H1 (cell line): ENCODE data around the gene FAM3B. TPM values are rescaled to one million over a fixed set of nuclear protein-coding genes. Genes with fewer than 3 reads are reported as not detected.

Experiments used
- CTCF ChIA-PET: fragments of 300-600 bp; sonication (Branson Sonifier 250); formaldehyde crosslinking; loops from one replicate; lab custom pipeline; 2021; ENCODE audit not compliant: partially characterized antibody; lab: Charles Lee
- POLR2A ChIA-PET: fragments of 300-600 bp; sonication (Branson Sonifier 250); formaldehyde crosslinking; loops from one replicate; lab custom pipeline; 2021; ENCODE audit warnings: inconsistent platforms; ENCODE audit not compliant: partially characterized antibody; lab: Charles Lee
- DNase-seq, 2 experiments: peaks; one replicate each; pipeline versions ENCODE4 v3.0.0 to v3.0.0-alpha.2; 2010 to 2022; ENCODE audit warnings: low spot score in 2 of 2, low read depth in 1 of 2, mixed read lengths in 1 of 2
- FAIRE-seq: peaks from 2 replicates; lab custom pipeline; 2011; peaks lifted over from hg19 to GRCh38; lab: Jason Lieb, UNC
- H2AFZ ChIP-seq: 2 replicates; pipeline ENCODE4 v1.8.1; 2012; ENCODE audit warnings: low read length, inconsistent platforms
- H2AK5ac ChIP-seq: 2 replicates; pipeline ENCODE4 v1.6.1; 2013; ENCODE audit warnings: low read depth, low read length
- H2BK120ac ChIP-seq: replicated peaks from 2 replicates; pipeline ENCODE3; 2013; ENCODE audit warnings: low read depth, low read length, inconsistent platforms
- H2BK12ac ChIP-seq: 2 replicates; pipeline ENCODE4 v1.6.1; 2013; ENCODE audit warnings: low read depth, low read length
- H2BK15ac ChIP-seq: 2 replicates; pipeline ENCODE4 v1.6.1; 2013; ENCODE audit warnings: low read length
- H2BK20ac ChIP-seq: 2 replicates; pipeline ENCODE4 v1.6.1; 2013; ENCODE audit warnings: low read length
- H2BK5ac ChIP-seq: 2 replicates; pipeline ENCODE4 v1.6.1; 2013; ENCODE audit warnings: low read depth, low read length
- H3K14ac ChIP-seq: 2 replicates; pipeline ENCODE4 v1.6.1; 2013; ENCODE audit warnings: inconsistent platforms; ENCODE audit not compliant: insufficient read length
- H3K18ac ChIP-seq: 2 replicates; pipeline ENCODE4 v1.6.1; 2013; ENCODE audit warnings: low read length; ENCODE audit errors: extremely low read depth
- H3K23ac ChIP-seq: 2 replicates; pipeline ENCODE4 v1.6.1; 2013; ENCODE audit warnings: inconsistent platforms; ENCODE audit not compliant: insufficient read length
- H3K23me2 ChIP-seq: 2 replicates; pipeline ENCODE4 v1.6.1; 2013; ENCODE audit warnings: low read depth, low read length
- H3K27ac ChIP-seq: 2 replicates; pipeline ENCODE4 v1.6.1; 2011; ENCODE audit warnings: low read depth, low read length, inconsistent platforms
- H3K27me3 ChIP-seq, 4 experiments: replicated peaks in 1 of 4; 1 replicate in 1 of 4; 2 replicates in 3 of 4; pipeline versions ENCODE4 v1.6.1 to v1.8.1; 2011 to 2013; ENCODE audit warnings: low read length in 3 of 4, mild to moderate bottlenecking in 3 of 4, inconsistent platforms in 2 of 4, mixed read lengths in 2 of 4, moderate library complexity in 1 of 4; ENCODE audit not compliant: control insufficient read depth in 3 of 4, insufficient read depth in 3 of 4; ENCODE audit errors: extremely low read depth in 1 of 4
- H3K36me3 ChIP-seq, 4 experiments: 2 replicates each; pipeline versions ENCODE4 v1.6.1 to v1.8.1; 2011 to 2013; ENCODE audit warnings: mild to moderate bottlenecking in 4 of 4, low read length in 3 of 4, moderate library complexity in 2 of 4, control low read depth in 1 of 4, inconsistent platforms in 1 of 4; ENCODE audit not compliant: insufficient read depth in 4 of 4, control insufficient read depth in 2 of 4
- H3K4ac ChIP-seq: replicated peaks from 2 replicates; pipeline ENCODE3; 2013; ENCODE audit warnings: low read length, low read depth, mixed read lengths, inconsistent platforms; ENCODE audit not compliant: insufficient read length
- H3K4me1 ChIP-seq, 4 experiments: replicated peaks in 1 of 4; 1 replicate in 1 of 4; 2 replicates in 3 of 4; pipeline versions ENCODE4 v1.6.1 to v1.8.1; 2011 to 2013; ENCODE audit warnings: low read length in 3 of 4, inconsistent platforms in 2 of 4, mixed read lengths in 1 of 4; ENCODE audit not compliant: insufficient read depth in 4 of 4, control insufficient read depth in 3 of 4
- H3K4me2 ChIP-seq, 2 experiments: 2 replicates each; pipeline versions ENCODE4 v1.6.1 to v1.8.1; 2011 to 2013; ENCODE audit warnings: low read depth in 2 of 2, low read length in 2 of 2, control low read depth in 1 of 2, inconsistent platforms in 1 of 2, mild to moderate bottlenecking in 1 of 2; ENCODE audit not compliant: insufficient read depth in 1 of 2
- H3K4me3 ChIP-seq, 4 experiments: fragments of 200-600, 300-600 bp in 1 of 4; sonication (generic), shearing (Covaris generic), sonication (Bioruptor Twin) in 1 of 4; 2 replicates each; pipeline versions ENCODE4 v1.5.1 to v1.8.1; 2011 to 2016; ENCODE audit warnings: low read length in 4 of 4, low read depth in 3 of 4, control low read depth in 2 of 4, inconsistent platforms in 2 of 4, mild to moderate bottlenecking in 2 of 4, mixed read lengths in 1 of 4, moderate library complexity in 1 of 4; ENCODE audit not compliant: insufficient read depth in 2 of 4; ENCODE audit errors: extremely low read depth in 1 of 4
- H3K56ac ChIP-seq: replicated peaks from 2 replicates; pipeline ENCODE3; 2013; ENCODE audit warnings: low read depth, mild to moderate bottlenecking, mixed read lengths, low read length, inconsistent platforms; ENCODE audit not compliant: insufficient read length
- H3K79me1 ChIP-seq: 2 replicates; pipeline ENCODE4 v1.6.1; 2013; ENCODE audit warnings: low read depth, low read length, control low read depth
- H3K79me2 ChIP-seq, 2 experiments: 2 replicates each; pipeline versions ENCODE4 v1.6.1 to v1.8.1; 2012 to 2013; ENCODE audit warnings: low read length in 2 of 2, mild to moderate bottlenecking in 2 of 2, inconsistent platforms in 1 of 2; ENCODE audit not compliant: insufficient read depth in 2 of 2, control insufficient read depth in 1 of 2
- H3K9ac ChIP-seq, 4 experiments: replicated peaks in 1 of 4; 1 replicate in 1 of 4; 2 replicates in 3 of 4; pipeline versions ENCODE4 v1.6.1 to v1.8.1; 2011 to 2013; ENCODE audit warnings: low read depth in 3 of 4, low read length in 3 of 4, control low read depth in 2 of 4, mild to moderate bottlenecking in 2 of 4, moderate library complexity in 2 of 4, inconsistent platforms in 1 of 4; ENCODE audit errors: extremely low read depth in 1 of 4
- H3K9me3 ChIP-seq, 2 experiments: 2 replicates each; pipeline versions ENCODE4 v1.6.1 to v1.8.1; 2012 to 2013; ENCODE audit warnings: mild to moderate bottlenecking in 2 of 2, moderate library complexity in 2 of 2, control low read depth in 1 of 2, inconsistent platforms in 1 of 2, low read depth in 1 of 2, low read length in 1 of 2, mixed read lengths in 1 of 2; ENCODE audit not compliant: insufficient read depth in 2 of 2
- H4K20me1 ChIP-seq, 2 experiments: replicated peaks in 1 of 2; 2 replicates each; pipeline versions ENCODE3 to v1.8.1; 2011 to 2013; ENCODE audit warnings: inconsistent platforms in 2 of 2, low read length in 2 of 2, mild to moderate bottlenecking in 1 of 2; ENCODE audit not compliant: insufficient read depth in 2 of 2, control insufficient read depth in 1 of 2
- H4K5ac ChIP-seq: 2 replicates; pipeline ENCODE4 v1.6.1; 2013; ENCODE audit warnings: low read length, low read depth, mixed read lengths, inconsistent platforms; ENCODE audit not compliant: insufficient read length
- H4K8ac ChIP-seq: 2 replicates; pipeline ENCODE4 v1.8.0; 2013; ENCODE audit warnings: mild to moderate bottlenecking, moderate library complexity, low read length, inconsistent platforms; ENCODE audit not compliant: insufficient read depth; ENCODE audit errors: extremely low read depth
- H4K91ac ChIP-seq: replicated peaks from 2 replicates; pipeline ENCODE3; 2013; ENCODE audit warnings: low read length, mixed read lengths, inconsistent platforms; ENCODE audit not compliant: insufficient read length
- EP300 ChIP-seq, 2 experiments: IDR thresholded peaks; 1 replicate in 1 of 2; 2 replicates in 1 of 2; pipeline ENCODE4 v1.6.1; 2011 to 2012; ENCODE audit warnings: low read depth in 2 of 2, low read length in 2 of 2, mild to moderate bottlenecking in 2 of 2, borderline replicate concordance in 1 of 2, inconsistent platforms in 1 of 2, moderate library complexity in 1 of 2
- EZH2 ChIP-seq: fragments of 200-600 bp; sonication (generic); IDR thresholded peaks from 2 replicates; pipeline ENCODE4 v1.7.1; 2012; ENCODE audit warnings: low read depth, mild to moderate bottlenecking, moderate library complexity, low read length, inconsistent platforms; ENCODE audit not compliant: severe bottlenecking
- WGBS, 2 experiments: shearing (Covaris generic) in 1 of 2; methylation state at CpG; one replicate each; pipeline versions ENCODE4 v1.1.6 to v1.1.7; 2013 to 2015; ENCODE audit warnings: low lambda C conversion rate in 2 of 2, mixed read lengths in 2 of 2, inconsistent platforms in 1 of 2, low coverage in 1 of 2, missing lambda C conversion rate in 1 of 2; ENCODE audit not compliant: insufficient replicate concordance in 2 of 2, insufficient coverage in 1 of 2, insufficient read length in 1 of 2; ENCODE audit errors: extremely low coverage in 1 of 2, missing lambda C conversion rate in 1 of 2; 5-methylcytosine and 5-hydroxymethylcytosine counted together
- polyA plus RNA-seq, 7 experiments: library from polyadenylated mRNA; depleted of rRNA in 3 of 7; stranded (reverse) in 5 of 7; unstranded in 2 of 7; fragments of >200 nt in 5 of 7; fragments of 200-250 nt in 2 of 7; gene quantifications; 1 replicate in 5 of 7; 2 replicates in 1 of 7; 4 replicates in 1 of 7; pipeline versions ENCODE4 v1.2.1 to v1.2.3, GENCODE V29; 2011 to 2013; ENCODE audit warnings: missing spikeins in 2 of 7, mixed read lengths in 2 of 7
- total RNA-seq: library from RNA; stranded (reverse); fragmentation: NEBNext Ultra II Directional; extraction: Animal tissue kit (Norgen Biotek cat#: 25700); gene quantifications from 2 replicates; pipeline ENCODE4 v1.2.1, GENCODE V29; 2021

FAM3B gene
- total and polyA plus RNA-seq, 2 of the 8 experiments (the other 6 are each of a cell fraction or from before 2014, with no cell fraction given): 2.0 TPM

DNA sequence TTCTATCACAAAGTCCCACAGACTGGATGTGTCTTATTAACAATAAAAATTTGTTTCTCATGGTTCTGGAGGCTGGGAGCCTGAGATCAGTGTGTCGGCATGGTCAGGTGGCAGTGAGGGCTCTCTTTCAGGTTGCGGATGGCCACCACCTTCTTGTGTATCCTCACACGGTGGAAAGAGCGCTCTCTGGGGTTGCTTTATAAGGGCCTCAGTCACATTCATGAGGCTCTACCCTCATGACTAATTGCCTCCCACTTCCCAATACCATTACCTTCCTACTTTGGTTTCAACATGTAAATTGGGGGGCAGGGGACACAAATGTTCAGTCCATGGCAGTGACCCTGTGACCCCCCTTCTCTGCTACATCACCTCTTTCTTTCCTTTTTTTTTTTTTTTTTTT, 88.7 kb downstream of the FAM3B start:
- no peaks in the 10 kb centered on the region for H3K4me1 ChIP-seq
- H2BK15ac ChIP-seq: no peak overlapping the region
- no peak for FAIRE-seq
- H3K4ac ChIP-seq: no peak overlapping the region
- no peak overlapping the region for H2BK12ac ChIP-seq
- no peak overlapping the region for H2AK5ac ChIP-seq
- TF ChIP-seq EP300 (IDR thresholded peaks at IDR 0.05; ENCODE audit: borderline replicate concordance in 1 of 2, low read depth in 2 of 2, low read length in 2 of 2): no peak
- TF ChIP-seq EZH2: no peak
- TF ChIP-seq, all 59 proteins: peak for 0
- no peaks in the 10 kb centered on the region for H3K36me3 ChIP-seq
- WGBS, 2 experiments: 98% methylated on average over 4 of the region's 4 CpGs; no CpG with 5 or more reads in 1 of the 2 experiments
- H3K79me1 ChIP-seq: no peaks in the 10 kb centered on the region
- H4K91ac ChIP-seq: no peak overlapping the region
- H4K5ac ChIP-seq: no peak overlapping the region
- H3K56ac ChIP-seq: no peak overlapping the region
- no peak overlapping the region for H2BK5ac ChIP-seq
- H3K9ac ChIP-seq: no peak overlapping the region
- no peak overlapping the region for H2AFZ ChIP-seq
- CTCF ChIA-PET: no interaction called here
- no peaks in the 10 kb centered on the region for H3K79me2 ChIP-seq
- no peak overlapping the region for H3K4me2 ChIP-seq
- H3K27me3 ChIP-seq: no peaks in the 10 kb centered on the region
- no peak overlapping the region for H4K8ac ChIP-seq
- no peak overlapping the region for H2BK20ac ChIP-seq
- H3K23ac ChIP-seq: no peak overlapping the region
- H3K27ac ChIP-seq: no peak overlapping the region
- H3K18ac ChIP-seq: no peak overlapping the region
- POLR2A ChIA-PET: no interaction called here
- H3K14ac ChIP-seq: no peak overlapping the region
- no peaks in the 10 kb centered on the region for H3K23me2 ChIP-seq
- no peaks in the 10 kb centered on the region for H3K9me3 ChIP-seq
- no peaks in the 10 kb centered on the region for H4K20me1 ChIP-seq
- no peak overlapping the region for H3K4me3 ChIP-seq
- DNase-seq: no peak
- no peak overlapping the region for H2BK120ac ChIP-seq
